Endothelial cell of hepatic sinusoid (primary cell): ENCODE results near the gene TGFB1.
"Not testable (repeated sequence)": the region's sequence is repeated elsewhere in the genome, so short reads cannot be mapped to it uniquely, and the experiment has no call there.

ENCODE experiments used
- in situ Hi-C: cut with HindIII; loops from 2 replicates; pipeline ENCODE4 v1.10.0; 2017; ENCODE audit warnings: low sequenced_read_pairs

Gene TGFB1

DNA sequence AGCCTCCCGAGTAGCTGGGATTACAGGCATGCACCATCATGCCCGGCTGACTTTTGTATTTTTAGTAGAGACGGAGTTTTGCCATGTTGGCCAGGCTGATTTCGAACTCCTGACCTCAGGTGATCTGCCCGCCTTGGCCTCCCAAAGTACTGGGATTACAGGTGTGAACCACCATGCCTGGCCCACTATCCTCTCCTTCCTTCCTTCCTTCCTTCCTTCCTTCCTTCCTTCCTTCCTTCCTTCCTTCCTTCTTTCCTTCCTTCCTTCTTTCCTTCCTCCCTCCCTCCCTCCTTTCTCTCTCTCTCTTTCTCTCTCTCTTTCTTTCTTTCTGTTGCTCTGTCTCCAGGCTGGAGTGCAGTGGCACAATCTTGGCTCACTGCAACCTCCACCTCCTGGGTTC, 17.4 kb upstream of the TGFB1 start:
- in situ Hi-C loops: not testable (repeated sequence)

DNA sequence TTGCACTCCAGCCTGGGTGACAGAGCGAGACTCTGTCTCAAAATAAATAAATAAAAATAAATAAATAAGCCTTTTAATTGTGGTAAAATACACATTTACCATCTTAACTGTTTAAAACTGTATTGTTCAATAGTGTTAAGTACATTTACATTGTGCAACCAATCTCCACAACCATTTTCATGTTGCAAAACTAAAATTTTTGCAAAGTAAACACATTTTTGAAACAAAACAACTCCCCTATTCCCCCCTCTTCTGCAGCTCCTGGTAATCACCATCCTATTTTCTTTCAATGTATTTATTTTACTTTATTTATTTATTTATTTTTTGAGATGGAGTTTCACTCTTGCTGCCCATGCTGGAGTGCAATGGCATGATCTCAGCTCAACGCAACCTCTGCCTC, 16.0 kb upstream of the TGFB1 start:
- in situ Hi-C loops: no loop called here

GRCh38 chr19:41367848-41368301, 14.2 kb upstream of the TGFB1 start:
- in situ Hi-C loops: no loop called here

GRCh38 chr19:41366089-41366488, 12.4 kb upstream of the TGFB1 start:
- in situ Hi-C loops: no loop called here

DNA sequence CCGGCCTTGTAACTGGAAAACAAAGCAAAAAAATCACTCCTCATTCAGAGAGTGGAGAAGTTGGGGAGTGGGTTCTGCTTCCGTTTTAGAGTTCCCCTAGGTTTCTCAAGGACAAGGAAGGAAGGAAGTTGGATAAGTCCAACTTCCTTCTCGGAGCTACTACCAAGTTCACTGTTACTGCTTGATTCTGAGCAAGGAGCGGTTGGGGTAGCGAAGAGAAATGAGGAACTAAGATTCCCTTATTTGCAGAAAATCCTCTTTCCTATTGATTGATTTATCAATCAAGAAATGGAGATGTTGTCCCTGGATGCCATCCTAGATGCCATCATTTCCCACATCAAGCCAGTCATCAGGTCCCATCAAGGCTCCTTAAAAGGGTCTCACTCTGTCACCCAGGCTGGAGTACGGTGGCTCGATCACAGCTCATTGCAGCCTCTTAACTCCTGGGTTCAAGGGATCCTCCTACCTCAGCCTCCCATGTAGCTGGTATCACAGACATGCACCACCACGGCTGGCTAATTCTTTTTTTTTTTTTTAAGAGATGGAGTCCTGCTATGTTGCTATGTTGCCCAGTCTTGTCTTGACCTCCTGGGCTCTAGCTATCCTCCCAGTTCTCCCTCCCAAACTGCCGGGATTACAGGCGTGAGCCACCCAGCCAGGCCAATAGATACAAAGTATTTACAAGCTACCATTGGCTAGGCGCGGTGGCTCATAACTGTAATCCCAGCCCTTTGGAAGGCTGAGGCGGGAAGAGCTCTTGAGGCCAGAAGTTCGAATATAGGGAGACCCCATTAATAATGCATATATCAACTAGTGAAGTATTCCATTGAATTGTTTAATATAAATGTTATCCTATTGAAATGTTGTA, 11.0 kb upstream of the TGFB1 start:
- in situ Hi-C loops: no loop called here

DNA sequence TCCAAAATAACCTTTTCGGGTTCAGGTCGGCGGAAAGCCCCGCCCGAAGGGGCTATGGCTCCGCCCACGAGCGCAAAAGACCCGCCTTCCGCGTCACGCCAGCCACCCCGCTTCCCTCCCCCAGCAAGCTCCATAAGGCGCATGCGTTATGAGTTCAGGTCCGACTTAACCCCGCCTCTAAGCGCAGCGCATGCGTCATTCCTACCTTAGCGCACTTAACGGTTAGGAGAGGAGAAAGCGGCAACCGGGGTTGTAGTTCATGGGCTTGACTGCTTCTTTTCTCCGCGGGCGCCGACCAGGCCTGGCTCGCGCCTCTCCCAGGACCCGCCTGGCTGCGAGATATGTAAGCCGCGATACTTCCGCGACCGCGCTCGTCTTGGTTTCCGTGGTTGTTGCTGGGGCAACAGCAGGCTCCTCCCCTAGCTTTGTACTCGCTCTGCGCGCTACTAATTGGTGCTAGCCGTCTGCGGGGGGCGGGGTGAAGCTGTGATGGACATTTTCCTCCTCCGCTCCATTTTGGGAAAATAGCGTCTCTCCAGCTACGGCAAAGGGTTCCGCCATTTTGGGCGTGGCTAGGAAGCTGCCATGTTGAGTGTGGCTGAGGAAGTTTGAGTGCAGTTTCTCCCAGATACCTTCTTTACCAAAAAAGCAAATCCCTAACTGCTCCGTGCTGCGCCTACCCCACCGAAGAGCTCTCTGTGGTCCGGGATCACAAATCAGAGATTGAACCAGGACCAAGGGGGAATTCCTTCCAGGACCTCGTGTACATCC, 10.2 kb upstream of the TGFB1 start, which contains the start of gene B9D2:
Gene B9D2, minus strand, starts transcription at position 397 of the 771 bp plus-strand sequence. CDS start 630 bp downstream, outside the sequence.
- in situ Hi-C loops: no loop called here

GRCh38 chr19:41363371-41363752, 9.6 kb upstream of the TGFB1 start:
- in situ Hi-C loops: no loop called here

DNA sequence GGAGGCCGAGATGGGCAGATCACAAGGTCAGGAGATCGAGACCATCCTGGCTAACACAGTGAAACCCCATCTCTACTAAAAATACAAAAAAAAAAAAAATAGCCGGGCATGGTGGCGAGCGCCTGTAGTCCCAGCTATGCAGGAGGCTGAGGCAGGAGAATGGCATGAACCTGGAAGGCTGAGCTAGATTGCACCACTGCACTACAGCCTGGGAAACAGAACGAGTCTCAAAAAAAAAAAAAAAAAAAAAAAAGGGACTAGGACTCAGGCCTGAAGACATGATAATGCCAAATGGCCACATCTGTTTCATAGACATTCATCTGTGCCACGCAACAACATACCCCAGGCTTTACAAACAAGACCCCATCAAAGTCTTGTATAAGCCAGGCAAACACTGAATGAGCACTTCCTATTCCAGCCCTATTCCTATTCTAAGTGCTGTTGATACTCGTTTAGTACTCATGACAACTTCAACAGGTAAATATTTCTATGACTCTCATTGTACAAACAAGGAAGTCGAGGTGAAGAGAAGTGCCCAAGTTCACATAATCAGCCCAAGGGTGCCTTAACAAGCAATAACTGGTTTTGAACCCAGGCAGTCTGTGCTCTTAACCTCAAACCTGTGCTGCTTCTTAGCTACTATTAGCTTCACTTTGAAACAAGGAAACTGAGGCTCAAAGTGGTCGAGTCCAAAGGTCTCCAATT, 8.6 kb upstream of the TGFB1 start:
- in situ Hi-C loops: no loop called here

DNA sequence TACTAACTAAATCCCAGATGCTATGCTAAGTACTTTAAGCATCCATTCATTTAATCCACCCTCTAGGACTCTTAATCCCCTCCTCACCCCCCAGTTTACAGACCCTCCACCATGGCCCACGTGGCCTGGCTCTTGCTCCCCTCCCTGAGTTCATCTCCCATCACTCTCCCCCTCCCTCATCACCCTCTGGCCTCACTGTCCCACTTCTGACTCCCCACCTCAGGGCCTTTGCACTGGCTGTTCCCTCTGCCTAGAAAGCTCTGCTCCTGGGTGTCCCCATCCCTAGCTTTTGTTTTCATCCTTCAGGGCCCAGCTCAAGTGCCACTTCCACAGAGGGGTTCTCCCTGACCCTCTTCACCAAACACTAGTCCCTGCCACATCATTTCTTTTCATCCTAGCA, 6.0 kb upstream of the TGFB1 start:
- in situ Hi-C loops: loop anchor here (5.0 kb wide), 2 partner anchors 52 to 73 kb away; no protein-coding TSS in a partner anchor

DNA sequence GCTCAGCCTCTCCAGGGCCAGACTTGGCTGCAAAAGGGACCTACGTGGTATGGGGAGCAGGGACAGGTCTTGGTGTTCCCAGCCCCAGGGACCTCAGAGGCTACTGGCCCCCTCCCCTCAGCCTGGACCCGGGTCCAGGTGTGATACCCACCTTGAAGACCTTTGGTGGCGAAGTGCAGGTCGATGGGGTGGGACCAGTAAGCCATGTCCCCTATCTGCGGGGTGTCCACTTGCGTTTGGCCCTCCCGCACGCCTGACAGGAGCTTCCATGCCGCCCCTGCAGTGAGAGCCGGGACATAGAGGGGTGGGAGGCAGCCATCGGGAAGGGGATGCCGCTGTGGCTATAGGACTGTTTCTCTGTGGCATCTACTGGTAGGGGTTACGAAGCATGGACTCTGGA, 4.0 kb upstream of the TGFB1 start:
- in situ Hi-C loops: loop anchor here (5.0 kb wide), 2 partner anchors 50 to 75 kb away; no protein-coding TSS in a partner anchor

DNA sequence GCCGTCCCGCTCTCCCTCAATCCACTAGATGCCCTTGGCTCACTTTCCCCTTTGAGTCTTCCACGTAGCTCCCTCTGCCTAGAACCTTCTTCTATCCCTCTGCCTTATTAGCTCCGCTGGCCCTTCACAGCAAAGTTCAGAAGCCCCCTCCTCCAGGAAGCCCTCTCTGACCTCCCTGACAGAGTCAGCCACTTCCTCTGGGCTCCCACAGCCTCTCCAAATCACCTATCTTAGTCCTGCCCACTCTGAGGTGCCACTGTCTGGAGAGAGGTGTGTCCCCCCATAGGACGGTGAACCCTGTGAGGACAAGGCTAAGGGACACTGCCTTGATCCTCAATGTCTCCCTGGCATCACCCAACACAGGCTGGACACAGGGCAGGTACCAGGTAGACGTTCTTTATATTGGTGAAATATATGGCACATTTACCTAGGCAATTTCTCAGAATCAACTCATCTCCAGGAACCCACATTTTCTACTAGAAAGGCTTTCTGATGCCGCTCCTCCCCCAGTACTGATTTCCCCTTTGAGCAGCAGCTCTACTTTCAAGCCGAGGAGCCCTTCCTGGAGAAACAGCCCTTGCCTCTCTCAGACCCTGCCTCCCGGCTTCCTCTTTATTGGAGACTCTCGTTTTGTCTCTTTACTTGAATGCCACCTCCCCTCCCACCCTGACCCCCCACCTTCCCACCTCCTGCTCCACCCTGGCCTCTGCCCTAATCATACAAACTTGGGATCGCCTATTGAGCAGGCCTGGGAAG, 3.4 kb upstream of the TGFB1 start:
- in situ Hi-C loops: loop anchor here (5.0 kb wide), 2 partner anchors 50 to 75 kb away; no protein-coding TSS in a partner anchor

DNA sequence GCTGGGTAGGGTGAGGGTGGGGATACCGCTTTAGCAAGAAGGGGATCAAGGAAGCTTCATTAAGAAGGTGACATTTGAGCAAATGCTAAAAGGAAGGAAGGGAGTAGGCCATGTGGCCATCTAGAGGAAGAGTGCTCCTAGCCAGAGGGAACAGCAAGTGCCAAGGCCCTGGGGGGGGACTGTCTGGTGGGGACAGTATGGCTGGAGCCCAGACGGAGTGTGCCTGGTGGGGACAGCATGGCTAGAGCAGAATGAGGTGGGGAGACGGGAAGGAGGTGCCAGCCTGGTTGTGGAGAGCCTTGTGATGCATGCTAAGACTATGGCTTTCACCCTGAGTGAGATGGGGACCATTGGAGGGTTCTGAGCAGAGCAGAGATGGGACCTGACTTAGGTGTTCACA, 2.1 kb upstream of the TGFB1 start:
- in situ Hi-C loops: loop anchor here (5.0 kb wide), 2 partner anchors 49 to 76 kb away; no protein-coding TSS in a partner anchor

- in situ Hi-C loops: loop anchor here (5.0 kb wide), 2 partner anchors 48 to 77 kb away; no protein-coding TSS in a partner anchor
Measured at GRCh38 chr19:41355035-41355434, 1.3 kb upstream of the TGFB1 start.

DNA sequence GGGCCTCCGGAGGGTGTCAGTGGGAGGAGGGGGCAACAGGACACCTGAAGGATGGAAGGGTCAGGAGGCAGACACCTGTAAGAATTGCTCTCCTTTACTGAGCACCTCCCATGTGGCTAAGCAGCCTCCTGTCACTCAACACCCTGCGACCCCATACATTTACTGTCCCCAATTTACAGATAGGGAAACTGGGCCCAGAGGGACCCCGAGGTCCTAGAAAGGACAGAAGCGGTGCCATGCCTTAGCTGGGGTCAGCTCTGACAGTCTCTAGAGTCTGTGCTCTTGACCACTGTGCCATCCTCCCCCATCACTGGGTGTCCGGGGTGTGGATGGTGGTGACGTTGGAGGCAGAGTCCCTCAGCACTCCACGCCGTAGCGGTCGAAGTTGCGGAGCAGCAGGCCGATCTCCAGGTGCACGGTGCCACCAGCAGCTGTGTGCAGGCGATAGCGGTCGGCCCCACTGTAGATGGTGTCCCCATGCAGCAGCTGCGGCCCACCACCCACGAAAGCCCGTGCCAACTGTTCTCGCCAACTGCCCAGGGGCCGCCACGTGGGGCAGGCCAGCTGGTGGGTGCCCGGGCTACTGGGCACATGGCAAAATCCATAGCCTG, 726 bp upstream of the TGFB1 start:
- in situ Hi-C loops: no loop called here

DNA sequence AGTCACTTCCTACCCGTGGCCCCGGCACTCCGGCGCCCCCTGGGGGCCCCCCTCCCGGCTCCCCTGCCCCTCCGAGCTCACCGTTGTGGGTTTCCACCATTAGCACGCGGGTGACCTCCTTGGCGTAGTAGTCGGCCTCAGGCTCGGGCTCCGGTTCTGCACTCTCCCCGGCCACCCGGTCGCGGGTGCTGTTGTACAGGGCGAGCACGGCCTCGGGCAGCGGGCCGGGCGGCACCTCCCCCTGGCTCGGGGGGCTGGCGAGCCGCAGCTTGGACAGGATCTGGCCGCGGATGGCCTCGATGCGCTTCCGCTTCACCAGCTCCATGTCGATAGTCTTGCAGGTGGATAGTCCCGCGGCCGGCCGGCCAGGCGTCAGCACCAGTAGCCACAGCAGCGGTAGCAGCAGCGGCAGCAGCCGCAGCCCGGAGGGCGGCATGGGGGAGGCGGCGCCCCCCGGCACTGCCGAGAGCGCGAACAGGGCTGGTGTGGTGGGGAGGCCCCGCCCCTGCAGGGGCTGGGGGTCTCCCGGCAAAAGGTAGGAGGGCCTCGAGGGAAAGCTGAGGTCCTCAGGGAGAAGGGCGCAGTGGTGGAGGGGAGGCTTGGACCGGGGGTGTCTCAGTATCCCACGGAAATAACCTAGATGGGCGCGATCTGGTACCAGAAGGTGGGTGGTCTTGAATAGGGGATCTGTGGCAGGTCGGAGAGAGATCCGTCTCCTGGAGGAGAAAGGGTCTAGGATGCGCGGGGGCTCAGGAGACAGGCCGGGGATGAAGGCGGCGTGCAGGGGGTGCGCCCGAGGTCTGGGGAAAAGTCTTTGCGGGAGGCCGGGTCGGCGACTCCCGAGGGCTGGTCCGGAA, 885 bp downstream of the TGFB1 start:
- in situ Hi-C loops: no loop called here

GRCh38 chr19:41352279-41352608, 1.5 kb downstream of the TGFB1 start:
- in situ Hi-C loops: no loop called here

DNA sequence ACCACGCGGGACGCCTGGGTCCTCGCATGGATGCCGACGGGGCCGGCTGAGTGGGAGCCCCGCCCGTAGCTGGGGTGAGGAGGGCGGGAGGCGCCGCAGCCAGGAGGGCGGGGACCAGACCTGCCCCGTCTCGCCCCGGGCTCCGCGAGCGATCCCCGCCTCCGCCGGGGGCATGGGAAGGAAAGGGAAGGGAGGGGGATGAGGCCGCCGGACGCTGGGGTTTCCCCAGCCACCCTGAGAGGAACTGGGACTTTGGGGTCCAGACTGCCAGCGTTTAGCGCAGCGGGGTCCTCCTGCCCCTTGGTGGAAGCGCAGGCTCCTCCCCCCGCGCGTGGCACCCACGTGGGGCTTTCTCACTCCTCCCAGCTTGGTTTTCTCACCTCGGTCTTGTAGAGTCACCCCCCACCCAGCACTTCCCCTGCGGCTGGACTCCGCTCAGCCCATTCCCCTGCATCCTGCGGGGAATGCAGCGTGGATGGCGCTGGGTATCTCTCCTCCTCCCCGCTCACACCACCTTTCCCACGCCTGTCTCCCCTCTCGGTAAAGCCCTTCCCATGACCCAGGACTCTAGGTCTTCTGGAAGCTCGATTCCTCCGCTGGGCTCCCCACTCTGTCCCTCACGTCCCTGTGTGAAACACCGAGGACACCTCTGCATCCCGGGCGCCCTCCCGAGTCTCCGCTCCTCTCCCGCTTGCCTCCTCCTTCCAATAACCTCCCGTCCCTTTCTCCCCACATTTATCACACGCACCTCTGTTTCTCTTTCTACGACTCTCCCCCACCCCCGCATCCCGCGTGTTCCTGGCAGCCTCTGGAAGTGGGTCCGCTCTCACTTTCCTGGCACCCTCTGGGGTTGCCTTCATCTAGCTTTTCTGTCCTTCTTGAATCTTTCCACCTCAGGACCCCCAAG, 2.1 kb downstream of the TGFB1 start:
- in situ Hi-C loops: no loop called here

- in situ Hi-C loops: no loop called here
Measured at GRCh38 chr19:41350735-41351338, 2.9 kb downstream of the TGFB1 start.
